ENCODE data around the gene PRTN3.

DNA sequence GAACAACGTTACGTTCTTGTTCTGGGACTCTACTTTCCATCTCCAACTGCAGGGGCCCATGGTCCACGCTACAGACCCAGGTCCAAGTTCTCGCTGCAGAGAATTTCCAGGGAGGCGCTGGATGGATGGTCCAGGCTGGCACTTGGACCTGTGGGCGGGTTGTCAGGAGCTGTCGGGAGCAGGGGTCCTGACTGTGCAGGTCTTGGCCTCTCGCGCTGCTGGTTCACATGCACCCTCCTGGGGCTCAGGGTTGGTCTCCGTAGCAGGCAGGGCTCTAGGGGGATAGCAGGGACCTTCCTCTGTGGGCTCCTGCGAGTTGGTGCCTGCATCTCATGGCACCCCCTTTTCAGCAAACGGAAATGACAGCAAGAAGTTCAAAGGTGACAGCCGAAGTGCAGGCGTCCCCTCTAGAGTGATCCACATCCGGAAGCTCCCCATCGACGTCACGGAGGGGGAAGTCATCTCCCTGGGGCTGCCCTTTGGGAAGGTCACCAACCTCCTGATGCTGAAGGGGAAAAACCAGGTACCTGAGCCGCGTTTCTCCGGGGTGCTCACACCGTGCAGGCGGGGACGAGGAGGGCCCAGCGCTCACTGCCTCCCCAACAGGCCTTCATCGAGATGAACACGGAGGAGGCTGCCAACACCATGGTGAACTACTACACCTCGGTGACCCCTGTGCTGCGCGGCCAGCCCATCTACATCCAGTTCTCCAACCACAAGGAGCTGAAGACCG lies 36.9 kb upstream of the PRTN3 start:
- TF ChIP-seq POLR2A (IDR thresholded peaks at IDR 0.05; ENCODE audit: borderline replicate concordance, extremely low read depth, insufficient read depth, insufficient read length) (no peak), RAD21 (IDR thresholded peaks at IDR 0.05; ENCODE audit: low read depth) (no peak), ZNF274 (IDR thresholded peaks at IDR 0.05; ENCODE audit: low read depth, low read length) (no peak)
- TF ChIP-seq, protein P1, sequence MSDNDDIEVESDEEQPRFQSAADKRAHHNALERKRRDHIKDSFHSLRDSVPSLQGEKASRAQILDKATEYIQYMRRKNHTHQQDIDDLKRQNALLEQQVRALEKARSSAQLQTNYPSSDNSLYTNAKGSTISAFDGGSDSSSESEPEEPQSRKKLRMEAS (IDR thresholded peaks at IDR 0.05) = no peak
- TF ChIP-seq, protein P2, sequence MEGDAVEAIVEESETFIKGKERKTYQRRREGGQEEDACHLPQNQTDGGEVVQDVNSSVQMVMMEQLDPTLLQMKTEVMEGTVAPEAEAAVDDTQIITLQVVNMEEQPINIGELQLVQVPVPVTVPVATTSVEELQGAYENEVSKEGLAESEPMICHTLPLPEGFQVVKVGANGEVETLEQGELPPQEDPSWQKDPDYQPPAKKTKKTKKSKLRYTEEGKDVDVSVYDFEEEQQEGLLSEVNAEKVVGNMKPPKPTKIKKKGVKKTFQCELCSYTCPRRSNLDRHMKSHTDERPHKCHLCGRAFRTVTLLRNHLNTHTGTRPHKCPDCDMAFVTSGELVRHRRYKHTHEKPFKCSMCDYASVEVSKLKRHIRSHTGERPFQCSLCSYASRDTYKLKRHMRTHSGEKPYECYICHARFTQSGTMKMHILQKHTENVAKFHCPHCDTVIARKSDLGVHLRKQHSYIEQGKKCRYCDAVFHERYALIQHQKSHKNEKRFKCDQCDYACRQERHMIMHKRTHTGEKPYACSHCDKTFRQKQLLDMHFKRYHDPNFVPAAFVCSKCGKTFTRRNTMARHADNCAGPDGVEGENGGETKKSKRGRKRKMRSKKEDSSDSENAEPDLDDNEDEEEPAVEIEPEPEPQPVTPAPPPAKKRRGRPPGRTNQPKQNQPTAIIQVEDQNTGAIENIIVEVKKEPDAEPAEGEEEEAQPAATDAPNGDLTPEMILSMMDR (IDR thresholded peaks at IDR 0.05 in 2 of 3, conservative IDR thresholded peaks at IDR 0.05 in 1 of 3; ENCODE audit: borderline replicate concordance in 1 of 3, insufficient read depth in 1 of 3, low read depth in 2 of 3, low read length in 2 of 3) = no peak

All from HCT116 (cell line).